ENCODE measurements around the gene USP49. TPM values are rescaled to one million over a fixed set of nuclear protein-coding genes. Genes with fewer than 3 reads are reported as not detected.

USP49 gene
- total RNA-seq, 4 donors from 2014 or later = 2.3 to 7.9 (median 4.0) TPM

- Histone ChIP-seq H3K36me3 (no peaks in the 10 kb centered on the region), H3K4me3 (no peak overlapping the region), H3K27me3 (no peaks in the 10 kb centered on the region), H3K9me3 (no peaks in the 10 kb centered on the region), H3K27ac (no peak overlapping the region), H3K4me1 (no peaks in the 10 kb centered on the region)
- intact Hi-C loops (cut with DNase I; ENCODE audit: low total_unique reads) = loop anchor here (5.0 kb wide), 1 partner anchor 1260 kb away; no protein-coding TSS in a partner anchor
- DNase-seq = no peak
- 96 to 100% methylated on average over 1 to 2 of the region's 2 CpGs for WGBS, 2 donors (ENCODE audit: low coverage in 1 of 2)
- in situ Hi-C loops (cut with MboI; ENCODE audit: low pct_ligation_motif_present in 1 of 4, low pct_unique_long_range_greater_than_20kb in 1 of 4, low sequenced_read_pairs in 3 of 4) = no loop called here
- TF ChIP-seq POLR2AphosphoS5 (IDR thresholded peaks at IDR 0.05) = no peak
- TF ChIP-seq POLR2A (IDR thresholded peaks at IDR 0.05) = no peak
- no peak for TF ChIP-seq CTCF (IDR thresholded peaks at IDR 0.05)
- TF ChIP-seq EP300 (IDR thresholded peaks at IDR 0.05; ENCODE audit: low read depth) = no peak
Observed at GRCh38 chr6:41877051-41877680, 18.0 kb downstream of the USP49 start.

- H3K4me1 ChIP-seq = no peaks in the 10 kb centered on the region
- H3K36me3 ChIP-seq = no peaks in the 10 kb centered on the region
- WGBS, 2 donors (ENCODE audit: low coverage in 1 of 2) = 83 to 91% methylated on average over 1 of the region's 1 CpG
- TF ChIP-seq CTCF (IDR thresholded peaks at IDR 0.05) (no peak), POLR2AphosphoS5 (IDR thresholded peaks at IDR 0.05) (no peak), EP300 (IDR thresholded peaks at IDR 0.05; ENCODE audit: low read depth) (no peak), POLR2A (IDR thresholded peaks at IDR 0.05) (no peak)
- no peaks in the 10 kb centered on the region for H3K9me3 ChIP-seq
- intact Hi-C loops (cut with DNase I; ENCODE audit: low total_unique reads) = loop anchor here (5.0 kb wide), 1 partner anchor 1263 kb away; no protein-coding TSS in a partner anchor
- DNase-seq = no peak
- H3K27ac ChIP-seq = no peak overlapping the region
- no peak overlapping the region for H3K4me3 ChIP-seq
- in situ Hi-C loops (cut with MboI; ENCODE audit: low pct_ligation_motif_present in 1 of 4, low pct_unique_long_range_greater_than_20kb in 1 of 4, low sequenced_read_pairs in 3 of 4) = no loop called here
- H3K27me3 ChIP-seq = no peaks in the 10 kb centered on the region
Observed at GRCh38 chr6:41874741-41875140, 20.4 kb downstream of the USP49 start.

- intact Hi-C loops (cut with DNase I; ENCODE audit: low total_unique reads) = no loop called here
Observed at GRCh38 chr6:41872147-41872546, 23.0 kb downstream of the USP49 start.

GRCh38 chr6:41871691-41872090, 23.5 kb downstream of the USP49 start:
- DNase-seq = no peak
- TF ChIP-seq POLR2A (IDR thresholded peaks at IDR 0.05) (no peak), CTCF (IDR thresholded peaks at IDR 0.05) (no peak), POLR2AphosphoS5 (IDR thresholded peaks at IDR 0.05) (no peak), EP300 (IDR thresholded peaks at IDR 0.05; ENCODE audit: low read depth) (no peak)
- no peaks in the 10 kb centered on the region for H3K27me3 ChIP-seq
- in situ Hi-C loops (cut with MboI; ENCODE audit: low pct_ligation_motif_present in 1 of 4, low pct_unique_long_range_greater_than_20kb in 1 of 4, low sequenced_read_pairs in 3 of 4) (no loop called here), intact Hi-C loops (cut with DNase I; ENCODE audit: low total_unique reads) (no loop called here)
- no peaks in the 10 kb centered on the region for H3K4me1 ChIP-seq
- no peak overlapping the region for H3K4me3 ChIP-seq
- no peak overlapping the region for H3K27ac ChIP-seq
- H3K36me3 ChIP-seq = no peaks in the 10 kb centered on the region
- 86 to 95% methylated on average over 2 of the region's 2 CpGs for WGBS, 2 donors (ENCODE audit: low coverage in 1 of 2)
- no peaks in the 10 kb centered on the region for H3K9me3 ChIP-seq

More at GRCh38 chr6:41872147-41872546, 23.0 kb downstream of the USP49 start:
- TF ChIP-seq CTCF (IDR thresholded peaks at IDR 0.05) (no peak), POLR2A (IDR thresholded peaks at IDR 0.05) (no peak), POLR2AphosphoS5 (IDR thresholded peaks at IDR 0.05) (no peak), EP300 (IDR thresholded peaks at IDR 0.05; ENCODE audit: low read depth) (no peak)
- Histone ChIP-seq H3K36me3 (no peaks in the 10 kb centered on the region), H3K4me1 (no peaks in the 10 kb centered on the region), H3K4me3 (no peak overlapping the region), H3K27ac (no peak overlapping the region), H3K27me3 (no peaks in the 10 kb centered on the region), H3K9me3 (no peaks in the 10 kb centered on the region)
- DNase-seq = no peak
- 92 to 98% methylated on average over 4 to 13 of the region's 13 CpGs for WGBS, 2 donors (ENCODE audit: low coverage in 1 of 2)
- in situ Hi-C loops (cut with MboI; ENCODE audit: low pct_ligation_motif_present in 1 of 4, low pct_unique_long_range_greater_than_20kb in 1 of 4, low sequenced_read_pairs in 3 of 4) = no loop called here

All from transverse colon (tissue), 4 donors.